ENCODE data around the gene NWD2.

Gene NWD2

GRCh38 chr4:37471093-37471492, 226.6 kb downstream of the NWD2 start:
- no peaks in the 10 kb centered on the region for H3K79me2 ChIP-seq (ENCODE audit: insufficient read depth, low read length)
- H4K20me1 ChIP-seq (ENCODE audit: insufficient read depth, low read length, poor library complexity, severe bottlenecking) = no peaks in the 10 kb centered on the region
- H3F3A ChIP-seq (ENCODE audit: low read depth) = no peaks in the 10 kb centered on the region
- H3K9ac ChIP-seq (ENCODE audit: low read depth, low read length, poor library complexity, severe bottlenecking) = no peak overlapping the region
- H2AFZ ChIP-seq (ENCODE audit: low read length) = no peak overlapping the region
- H3K4me2 ChIP-seq (ENCODE audit: low read depth, low read length, poor library complexity, severe bottlenecking) = no peak overlapping the region
- TF ChIP-seq EZH2phosphoT487 (IDR thresholded peaks at IDR 0.05; ENCODE audit: borderline replicate concordance) (no peak), CTCF (conservative IDR thresholded peaks at IDR 0.05; ENCODE audit: low read length) (no peak)
- H3K9me3 ChIP-seq (ENCODE audit: insufficient read depth, low read depth, low read length) = no peaks in the 10 kb centered on the region
- H3K9me2 ChIP-seq (replicated peaks; ENCODE audit: low read depth, low read length) = no peaks in the 10 kb centered on the region
- H3K4me3 ChIP-seq (ENCODE audit: low read length, poor library complexity, severe bottlenecking) = no peak overlapping the region
- H3K4me1 ChIP-seq (ENCODE audit: insufficient read depth, low read length, poor library complexity, severe bottlenecking) = no peaks in the 10 kb centered on the region
- no peaks in the 10 kb centered on the region for H3K36me3 ChIP-seq (ENCODE audit: insufficient read depth, low read length)
- H3K27me3 ChIP-seq (ENCODE audit: insufficient read depth, low read length, poor library complexity, severe bottlenecking) = peaks cover 11% of the 10 kb centered on the region

GRCh38 chr4:37471971-37472370, 227.4 kb downstream of the NWD2 start:
- no peaks in the 10 kb centered on the region for H3K9me3 ChIP-seq (ENCODE audit: insufficient read depth, low read depth, low read length)
- H2AFZ ChIP-seq (ENCODE audit: low read length) = no peak overlapping the region
- no peak overlapping the region for H3K9ac ChIP-seq (ENCODE audit: low read depth, low read length, poor library complexity, severe bottlenecking)
- H3K9me2 ChIP-seq (replicated peaks; ENCODE audit: low read depth, low read length) = no peaks in the 10 kb centered on the region
- no peak overlapping the region for H3K4me2 ChIP-seq (ENCODE audit: low read depth, low read length, poor library complexity, severe bottlenecking)
- no peaks in the 10 kb centered on the region for H4K20me1 ChIP-seq (ENCODE audit: insufficient read depth, low read length, poor library complexity, severe bottlenecking)
- no peaks in the 10 kb centered on the region for H3K36me3 ChIP-seq (ENCODE audit: insufficient read depth, low read length)
- no peak overlapping the region for H3K4me3 ChIP-seq (ENCODE audit: low read length, poor library complexity, severe bottlenecking)
- TF ChIP-seq CTCF (conservative IDR thresholded peaks at IDR 0.05; ENCODE audit: low read length) (no peak), EZH2phosphoT487 (IDR thresholded peaks at IDR 0.05; ENCODE audit: borderline replicate concordance) (no peak)
- no peaks in the 10 kb centered on the region for H3F3A ChIP-seq (ENCODE audit: low read depth)
- no peaks in the 10 kb centered on the region for H3K4me1 ChIP-seq (ENCODE audit: insufficient read depth, low read length, poor library complexity, severe bottlenecking)
- peaks cover 11% of the 10 kb centered on the region for H3K27me3 ChIP-seq (ENCODE audit: insufficient read depth, low read length, poor library complexity, severe bottlenecking)
- no peaks in the 10 kb centered on the region for H3K79me2 ChIP-seq (ENCODE audit: insufficient read depth, low read length)

- no peak overlapping the region for H2AFZ ChIP-seq (ENCODE audit: low read length)
- H3K79me2 ChIP-seq (ENCODE audit: insufficient read depth, low read length) = no peaks in the 10 kb centered on the region
- no peak overlapping the region for H3K4me3 ChIP-seq (ENCODE audit: low read length, poor library complexity, severe bottlenecking)
- H3K36me3 ChIP-seq (ENCODE audit: insufficient read depth, low read length) = no peaks in the 10 kb centered on the region
- H3K4me1 ChIP-seq (ENCODE audit: insufficient read depth, low read length, poor library complexity, severe bottlenecking) = no peaks in the 10 kb centered on the region
- no peaks in the 10 kb centered on the region for H4K20me1 ChIP-seq (ENCODE audit: insufficient read depth, low read length, poor library complexity, severe bottlenecking)
- no peak overlapping the region for H3K4me2 ChIP-seq (ENCODE audit: low read depth, low read length, poor library complexity, severe bottlenecking)
- H3K9me2 ChIP-seq (replicated peaks; ENCODE audit: low read depth, low read length) = no peaks in the 10 kb centered on the region
- peaks cover 11% of the 10 kb centered on the region for H3K27me3 ChIP-seq (ENCODE audit: insufficient read depth, low read length, poor library complexity, severe bottlenecking)
- no peaks in the 10 kb centered on the region for H3F3A ChIP-seq (ENCODE audit: low read depth)
- TF ChIP-seq CTCF (conservative IDR thresholded peaks at IDR 0.05; ENCODE audit: low read length) (no peak), EZH2phosphoT487 (IDR thresholded peaks at IDR 0.05; ENCODE audit: borderline replicate concordance) (no peak)
- H3K9me3 ChIP-seq (ENCODE audit: insufficient read depth, low read depth, low read length) = no peaks in the 10 kb centered on the region
- H3K9ac ChIP-seq (ENCODE audit: low read depth, low read length, poor library complexity, severe bottlenecking) = no peak overlapping the region
These were observed 229.3 kb downstream of the NWD2 start for GRCh38 chr4:37473807-37474206.
